Esophagus squamous epithelium (tissue), 4 donors: ENCODE measurements around the gene USP19.

Experiments used
- CTCF ChIP-seq, 6 experiments: fragments of 450-650 bp in 4 of 6; fragments of 200-600 bp in 2 of 6; sonication (generic) in 2 of 6; IDR thresholded peaks; one replicate each; pipeline ENCODE4 v1.5.1; 2016 to 2019; ENCODE audit warnings: antibody characterized with exemption in 6 of 6, mild to moderate bottlenecking in 4 of 6, moderate library complexity in 4 of 6
- POLR2A ChIP-seq, 4 donors: fragments of 450-650 bp; IDR thresholded peaks; one replicate each; pipeline ENCODE4 v1.6.1; 2017; ENCODE audit warnings: antibody characterized with exemption in 4 of 4, mild to moderate bottlenecking in 4 of 4, moderate library complexity in 3 of 4

GRCh38 chr3:49161808-49162530, 41.3 kb upstream of the USP19 start:
- TF ChIP-seq CTCF (IDR thresholded peaks at IDR 0.05) (no peak), POLR2A (IDR thresholded peaks at IDR 0.05) (no peak)
